Measurements from ENCODE around the gene TRPM1.

TRPM1 gene

DNA sequence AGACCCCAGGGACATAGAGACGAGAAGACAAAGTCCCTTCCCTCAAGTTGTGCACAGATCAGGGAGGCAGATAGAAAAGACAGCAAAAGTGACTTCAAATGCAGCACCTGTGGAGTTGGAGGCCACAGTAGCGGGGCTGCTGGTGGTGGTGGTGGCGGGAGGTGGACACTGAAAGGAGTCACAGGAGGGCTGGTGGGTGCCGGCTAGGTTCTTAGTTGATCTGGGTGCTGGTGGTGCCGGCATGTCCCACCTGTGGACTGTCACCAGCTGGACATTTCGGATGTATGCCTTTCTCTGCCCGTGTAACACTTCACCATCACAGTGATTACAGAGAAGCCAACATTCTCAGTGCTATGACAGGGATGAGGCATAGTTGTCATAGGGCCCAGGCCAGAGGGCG lies 60.9 kb downstream of the TRPM1 start:
- Histone ChIP-seq H3K9me3 (ENCODE audit: control insufficient read depth, low read depth, low read length) (no peaks in the 10 kb centered on the region), H3K27ac (ENCODE audit: low read length) (no peak overlapping the region), H3K9ac (ENCODE audit: low read length) (no peak overlapping the region), H3K27me3 (ENCODE audit: control insufficient read depth, insufficient read depth, low read length) (no peaks in the 10 kb centered on the region), H3K4me3 (ENCODE audit: low read length) (no peak overlapping the region), H3K36me3 (ENCODE audit: control insufficient read depth, low read depth, low read length) (no peaks in the 10 kb centered on the region), H3K4me1 (ENCODE audit: control insufficient read depth, low read depth, low read length) (no peaks in the 10 kb centered on the region)

DNA sequence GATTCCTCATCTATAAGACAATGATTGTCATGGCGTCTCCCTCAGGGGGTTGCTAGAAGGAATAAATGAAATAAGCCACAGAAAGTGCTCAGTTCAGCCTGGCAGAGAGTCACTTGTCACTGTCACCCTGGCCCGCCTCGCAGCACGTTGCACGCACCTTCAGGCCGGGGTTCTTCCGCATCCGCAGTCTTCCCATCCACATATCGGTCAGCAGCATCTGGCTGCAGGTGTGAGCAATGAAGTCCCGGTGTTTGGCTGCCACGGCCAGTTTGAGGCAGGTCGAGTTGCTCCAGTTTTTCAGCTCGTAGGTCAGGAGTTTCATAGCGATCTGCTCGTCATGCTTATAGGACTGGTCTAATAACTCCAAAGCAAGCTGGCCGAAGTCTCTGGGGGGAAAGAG lies 61.6 kb downstream of the TRPM1 start:
- no peak overlapping the region for H3K9ac ChIP-seq (ENCODE audit: low read length)
- no peaks in the 10 kb centered on the region for H3K36me3 ChIP-seq (ENCODE audit: control insufficient read depth, low read depth, low read length)
- no peak overlapping the region for H3K27ac ChIP-seq (ENCODE audit: low read length)
- no peaks in the 10 kb centered on the region for H3K27me3 ChIP-seq (ENCODE audit: control insufficient read depth, insufficient read depth, low read length)
- no peak overlapping the region for H3K4me3 ChIP-seq (ENCODE audit: low read length)
- no peaks in the 10 kb centered on the region for H3K4me1 ChIP-seq (ENCODE audit: control insufficient read depth, low read depth, low read length)
- no peaks in the 10 kb centered on the region for H3K9me3 ChIP-seq (ENCODE audit: control insufficient read depth, low read depth, low read length)

DNA sequence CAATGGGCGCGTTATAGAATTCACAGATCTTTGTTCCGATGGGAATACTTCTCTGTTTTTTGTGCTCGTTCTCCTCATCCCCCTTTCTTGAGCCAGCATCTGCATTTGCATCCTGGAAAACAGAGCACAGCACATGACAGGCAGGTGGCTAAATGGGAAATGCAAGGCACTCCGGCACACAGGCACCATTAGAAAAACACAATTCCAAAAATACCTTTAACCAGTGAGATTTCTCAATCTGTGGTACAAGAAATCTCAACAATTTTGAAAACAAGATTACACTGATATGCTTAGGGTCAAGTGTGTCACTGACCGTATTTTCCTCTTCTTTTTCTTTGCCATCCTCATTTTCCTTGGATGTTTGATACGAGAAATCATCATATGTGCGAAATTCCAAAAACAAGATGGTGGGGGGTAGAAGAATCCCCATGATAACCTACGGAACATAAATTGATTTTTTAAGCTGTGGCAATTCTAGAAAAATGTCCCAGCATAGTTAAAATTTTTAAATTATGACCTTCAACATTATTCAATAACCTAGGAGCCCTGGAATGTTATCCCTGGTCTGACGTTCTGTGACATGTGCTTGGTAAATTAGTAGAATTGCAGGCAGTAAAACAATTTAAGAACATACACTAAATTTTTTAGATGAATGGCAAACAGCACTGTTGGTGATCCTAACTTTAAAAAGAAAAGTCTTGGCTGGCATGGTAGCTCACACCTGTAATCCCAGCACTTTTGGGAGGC lies 63.6 kb downstream of the TRPM1 start:
- Histone ChIP-seq H3K27ac (ENCODE audit: low read length) (no peak overlapping the region), H3K9me3 (ENCODE audit: control insufficient read depth, low read depth, low read length) (no peaks in the 10 kb centered on the region), H3K4me3 (ENCODE audit: low read length) (no peak overlapping the region), H3K9ac (ENCODE audit: low read length) (no peak overlapping the region), H3K27me3 (ENCODE audit: control insufficient read depth, insufficient read depth, low read length) (no peaks in the 10 kb centered on the region), H3K4me1 (ENCODE audit: control insufficient read depth, low read depth, low read length) (no peaks in the 10 kb centered on the region), H3K36me3 (ENCODE audit: control insufficient read depth, low read depth, low read length) (no peaks in the 10 kb centered on the region)

DNA sequence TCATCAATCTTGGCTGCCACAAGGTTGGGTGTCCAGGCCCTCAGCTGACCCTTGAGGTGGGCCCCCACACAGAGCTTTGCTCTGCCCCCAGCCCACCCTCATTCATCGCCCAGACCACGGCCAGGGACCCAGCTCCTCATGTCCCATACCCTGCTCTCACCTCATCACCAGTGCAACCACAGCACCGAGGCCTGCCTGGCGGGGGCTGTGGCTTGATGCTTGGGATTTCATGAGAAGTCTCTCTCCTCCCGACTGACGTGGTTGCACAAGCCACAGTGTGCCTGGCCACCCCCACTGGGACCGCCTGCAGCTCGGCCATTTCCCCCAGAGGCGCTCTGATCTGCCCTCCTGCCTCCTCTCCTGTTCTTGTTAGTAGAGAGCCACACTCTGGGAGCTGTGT lies 64.7 kb downstream of the TRPM1 start:
- H3K9me3 ChIP-seq (ENCODE audit: control insufficient read depth, low read depth, low read length) = no peaks in the 10 kb centered on the region
- no peaks in the 10 kb centered on the region for H3K27me3 ChIP-seq (ENCODE audit: control insufficient read depth, insufficient read depth, low read length)
- H3K9ac ChIP-seq (ENCODE audit: low read length) = no peak overlapping the region
- no peak overlapping the region for H3K4me3 ChIP-seq (ENCODE audit: low read length)
- no peaks in the 10 kb centered on the region for H3K4me1 ChIP-seq (ENCODE audit: control insufficient read depth, low read depth, low read length)
- H3K27ac ChIP-seq (ENCODE audit: low read length) = no peak overlapping the region
- H3K36me3 ChIP-seq (ENCODE audit: control insufficient read depth, low read depth, low read length) = no peaks in the 10 kb centered on the region

DNA sequence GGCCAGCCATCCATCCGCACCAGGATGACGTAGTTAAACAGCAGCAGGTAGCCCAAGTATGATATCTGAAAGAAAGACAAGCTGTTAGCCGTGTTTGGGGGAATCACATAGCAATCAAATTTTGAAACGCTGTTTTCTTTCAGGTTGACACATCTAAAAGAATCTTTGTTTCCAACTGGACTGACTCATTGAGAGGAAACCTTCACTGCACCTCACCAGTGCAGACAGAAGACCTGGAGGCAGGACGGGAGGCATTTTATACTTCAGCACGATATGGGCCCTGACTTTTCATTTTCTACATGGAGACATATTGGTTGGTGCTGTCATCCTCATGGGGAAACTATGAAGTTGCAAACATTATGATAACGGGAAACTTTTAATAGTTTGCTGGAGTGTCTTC lies 65.9 kb downstream of the TRPM1 start:
- H3K27ac ChIP-seq (ENCODE audit: low read length) = no peak overlapping the region
- no peaks in the 10 kb centered on the region for H3K9me3 ChIP-seq (ENCODE audit: control insufficient read depth, low read depth, low read length)
- H3K9ac ChIP-seq (ENCODE audit: low read length) = no peak overlapping the region
- H3K4me3 ChIP-seq (ENCODE audit: low read length) = no peak overlapping the region
- no peaks in the 10 kb centered on the region for H3K36me3 ChIP-seq (ENCODE audit: control insufficient read depth, low read depth, low read length)
- H3K4me1 ChIP-seq (ENCODE audit: control insufficient read depth, low read depth, low read length) = no peaks in the 10 kb centered on the region
- no peaks in the 10 kb centered on the region for H3K27me3 ChIP-seq (ENCODE audit: control insufficient read depth, insufficient read depth, low read length)

DNA sequence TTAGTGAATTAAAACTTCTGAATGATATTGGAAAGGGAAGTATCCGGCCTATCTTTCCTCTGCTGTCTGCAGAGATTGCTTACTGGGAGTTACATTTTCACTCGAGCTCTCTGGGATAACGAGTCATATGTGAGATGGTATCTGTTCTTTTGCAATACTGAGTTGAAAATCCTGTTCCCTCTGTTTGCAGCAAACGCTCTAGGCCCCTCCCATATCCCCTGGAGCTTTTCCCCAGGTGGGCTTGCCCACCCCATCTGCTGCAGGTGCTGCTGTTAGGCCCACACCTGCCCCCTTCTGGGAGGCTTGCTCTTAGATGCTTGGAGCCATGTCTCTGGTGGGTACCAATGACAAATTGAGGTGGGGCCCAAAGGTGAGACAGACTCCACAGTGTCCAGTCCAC lies 67.4 kb downstream of the TRPM1 start:
- H3K4me1 ChIP-seq (ENCODE audit: control insufficient read depth, low read depth, low read length) = no peaks in the 10 kb centered on the region
- H3K27ac ChIP-seq (ENCODE audit: low read length) = no peak overlapping the region
- no peaks in the 10 kb centered on the region for H3K27me3 ChIP-seq (ENCODE audit: control insufficient read depth, insufficient read depth, low read length)
- no peaks in the 10 kb centered on the region for H3K9me3 ChIP-seq (ENCODE audit: control insufficient read depth, low read depth, low read length)
- no peaks in the 10 kb centered on the region for H3K36me3 ChIP-seq (ENCODE audit: control insufficient read depth, low read depth, low read length)
- no peak overlapping the region for H3K4me3 ChIP-seq (ENCODE audit: low read length)
- H3K9ac ChIP-seq (ENCODE audit: low read length) = no peak overlapping the region

DNA sequence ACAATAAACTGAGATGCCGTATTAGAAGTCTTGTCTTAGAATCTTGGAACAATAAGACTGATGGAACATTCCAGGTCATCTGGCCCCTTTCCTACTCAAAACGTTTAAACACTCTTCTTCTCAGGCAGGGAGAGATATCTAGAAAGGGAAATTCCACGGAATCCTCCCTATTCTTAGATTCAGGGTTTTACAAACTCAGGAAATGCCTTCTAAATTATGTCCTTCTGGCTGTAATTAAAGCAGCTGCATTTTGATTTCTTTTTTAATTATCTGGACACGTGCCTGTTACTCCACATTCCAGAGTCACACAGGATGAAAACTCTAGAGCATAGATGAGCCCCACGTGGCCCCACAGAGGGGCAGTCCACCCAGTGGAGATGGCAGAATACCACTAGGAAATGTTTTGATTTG lies 68.6 kb downstream of the TRPM1 start:
- no peaks in the 10 kb centered on the region for H3K4me1 ChIP-seq (ENCODE audit: control insufficient read depth, low read depth, low read length)
- no peak overlapping the region for H3K9ac ChIP-seq (ENCODE audit: low read length)
- no peaks in the 10 kb centered on the region for H3K9me3 ChIP-seq (ENCODE audit: control insufficient read depth, low read depth, low read length)
- no peak overlapping the region for H3K4me3 ChIP-seq (ENCODE audit: low read length)
- no peaks in the 10 kb centered on the region for H3K36me3 ChIP-seq (ENCODE audit: control insufficient read depth, low read depth, low read length)
- no peaks in the 10 kb centered on the region for H3K27me3 ChIP-seq (ENCODE audit: control insufficient read depth, insufficient read depth, low read length)
- H3K27ac ChIP-seq (ENCODE audit: low read length) = no peak overlapping the region

- Histone ChIP-seq H3K27ac (ENCODE audit: low read length) (no peak overlapping the region), H3K9ac (ENCODE audit: low read length) (no peak overlapping the region), H3K36me3 (ENCODE audit: control insufficient read depth, low read depth, low read length) (no peaks in the 10 kb centered on the region), H3K4me3 (ENCODE audit: low read length) (no peak overlapping the region), H3K4me1 (ENCODE audit: control insufficient read depth, low read depth, low read length) (no peaks in the 10 kb centered on the region), H3K27me3 (ENCODE audit: control insufficient read depth, insufficient read depth, low read length) (no peaks in the 10 kb centered on the region), H3K9me3 (ENCODE audit: control insufficient read depth, low read depth, low read length) (no peaks in the 10 kb centered on the region)
Observed at GRCh38 chr15:31031471-31032067, 70.0 kb downstream of the TRPM1 start.

GRCh38 chr15:31027910-31028578 lies 73.5 kb downstream of the TRPM1 start:
- Histone ChIP-seq H3K9ac (ENCODE audit: low read length) (no peak overlapping the region), H3K4me3 (ENCODE audit: low read length) (no peak overlapping the region), H3K9me3 (ENCODE audit: control insufficient read depth, low read depth, low read length) (no peaks in the 10 kb centered on the region), H3K36me3 (ENCODE audit: control insufficient read depth, low read depth, low read length) (no peaks in the 10 kb centered on the region), H3K27me3 (ENCODE audit: control insufficient read depth, insufficient read depth, low read length) (no peaks in the 10 kb centered on the region), H3K4me1 (ENCODE audit: control insufficient read depth, low read depth, low read length) (peaks cover 15% of the 10 kb centered on the region), H3K27ac (ENCODE audit: low read length) (no peak overlapping the region)

GRCh38 chr15:31025996-31026395 lies 75.5 kb downstream of the TRPM1 start:
- no peak overlapping the region for H3K27ac ChIP-seq (ENCODE audit: low read length)
- no peaks in the 10 kb centered on the region for H3K36me3 ChIP-seq (ENCODE audit: control insufficient read depth, low read depth, low read length)
- no peak overlapping the region for H3K4me3 ChIP-seq (ENCODE audit: low read length)
- H3K9ac ChIP-seq (ENCODE audit: low read length) = no peak overlapping the region
- H3K9me3 ChIP-seq (ENCODE audit: control insufficient read depth, low read depth, low read length) = no peaks in the 10 kb centered on the region
- peaks cover 15% of the 10 kb centered on the region for H3K4me1 ChIP-seq (ENCODE audit: control insufficient read depth, low read depth, low read length)
- no peaks in the 10 kb centered on the region for H3K27me3 ChIP-seq (ENCODE audit: control insufficient read depth, insufficient read depth, low read length)

DNA sequence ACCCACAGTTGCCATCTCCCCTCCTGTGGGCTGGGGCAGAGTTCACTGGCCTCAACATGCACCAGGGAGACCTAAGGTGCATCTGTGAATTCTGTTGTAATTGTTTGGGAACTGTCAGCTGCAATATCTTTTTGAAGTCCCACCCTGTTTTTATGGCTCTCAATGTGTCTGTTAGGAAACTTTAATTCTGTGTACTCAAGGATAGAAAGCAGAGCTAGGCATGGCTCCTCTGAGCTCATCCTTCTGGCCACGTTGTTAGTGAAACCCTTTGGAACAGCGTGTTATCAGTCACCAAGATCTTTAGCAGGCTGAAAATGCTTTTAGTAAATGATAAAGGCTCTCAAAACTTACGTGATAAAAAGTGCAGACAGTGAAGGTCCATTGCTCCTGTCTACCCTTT lies 76.5 kb downstream of the TRPM1 start:
- Histone ChIP-seq H3K36me3 (ENCODE audit: control insufficient read depth, low read depth, low read length) (no peaks in the 10 kb centered on the region), H3K27me3 (ENCODE audit: control insufficient read depth, insufficient read depth, low read length) (no peaks in the 10 kb centered on the region), H3K9ac (ENCODE audit: low read length) (no peak overlapping the region), H3K9me3 (ENCODE audit: control insufficient read depth, low read depth, low read length) (no peaks in the 10 kb centered on the region), H3K27ac (ENCODE audit: low read length) (no peak overlapping the region), H3K4me1 (ENCODE audit: control insufficient read depth, low read depth, low read length) (peaks cover 15% of the 10 kb centered on the region), H3K4me3 (ENCODE audit: low read length) (no peak overlapping the region)

DNA sequence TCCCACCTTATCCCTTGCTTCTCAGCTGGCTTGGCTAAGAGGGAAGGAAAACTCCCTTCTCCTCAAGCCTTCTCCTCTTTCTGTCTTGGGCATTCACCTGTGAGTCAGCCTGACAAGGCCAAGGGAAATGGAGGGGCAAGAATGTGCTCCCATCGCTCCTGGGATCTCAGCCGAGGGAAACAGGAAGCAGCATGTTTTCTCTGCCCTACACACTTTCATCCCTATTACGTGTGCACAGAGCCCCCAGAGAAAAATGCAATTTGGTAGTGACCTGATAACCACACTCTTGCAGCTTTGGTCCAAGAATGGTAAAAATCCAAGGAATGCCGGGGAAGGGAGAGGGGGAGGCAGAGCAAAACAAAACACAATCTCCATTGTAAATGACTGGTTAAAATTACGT lies 77.2 kb downstream of the TRPM1 start:
- Histone ChIP-seq H3K27me3 (ENCODE audit: control insufficient read depth, insufficient read depth, low read length) (no peaks in the 10 kb centered on the region), H3K36me3 (ENCODE audit: control insufficient read depth, low read depth, low read length) (no peaks in the 10 kb centered on the region), H3K27ac (ENCODE audit: low read length) (no peak overlapping the region), H3K9me3 (ENCODE audit: control insufficient read depth, low read depth, low read length) (no peaks in the 10 kb centered on the region), H3K4me1 (ENCODE audit: control insufficient read depth, low read depth, low read length) (peaks cover 15% of the 10 kb centered on the region), H3K9ac (ENCODE audit: low read length) (no peak overlapping the region), H3K4me3 (ENCODE audit: low read length) (no peak overlapping the region)

Measured in iPS-18a (cell line).